ENCODE data around the gene RASL11B.

DNA sequence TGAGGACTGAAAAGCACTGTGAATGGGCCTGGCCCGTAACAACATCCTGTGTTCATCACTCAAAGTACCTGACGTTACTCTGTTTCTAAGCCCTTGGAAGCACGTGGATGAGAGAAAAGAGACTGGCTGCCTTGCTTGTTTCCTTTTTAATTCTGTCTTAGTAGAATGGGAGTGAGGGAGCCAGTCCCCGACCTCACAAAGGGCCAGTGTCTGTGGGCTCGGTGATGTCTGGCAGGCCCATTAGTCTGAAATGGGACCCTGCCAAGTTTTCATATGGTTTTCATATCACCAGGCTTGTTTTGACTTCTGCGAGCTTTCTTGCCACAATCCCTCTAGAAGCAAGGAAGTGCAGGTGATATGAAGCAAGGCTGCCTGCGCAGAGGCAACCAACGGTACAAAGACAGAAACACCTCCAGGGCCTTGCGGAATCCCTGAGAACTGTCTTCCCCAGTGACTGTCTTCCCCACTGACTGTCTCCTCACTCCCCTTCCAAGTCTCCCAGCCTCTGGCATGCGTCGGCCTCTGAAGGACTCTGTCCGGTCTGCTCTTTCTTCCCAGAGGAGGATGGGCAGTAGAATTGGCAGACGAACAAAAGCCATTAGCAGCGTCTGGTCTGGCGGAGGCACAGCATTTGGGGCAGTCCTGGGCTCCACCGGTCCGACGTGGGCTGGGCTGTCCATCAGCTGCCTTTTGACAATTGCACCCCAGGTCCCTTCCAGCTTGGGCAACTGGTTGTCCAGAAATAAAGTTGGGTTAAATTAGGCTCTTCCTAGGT, 20.2 kb upstream of the RASL11B start:
- TF ChIP-seq YY1 (IDR thresholded peaks at IDR 0.05; ENCODE audit: insufficient read depth, insufficient read length) (no peak), ZNF274 (IDR thresholded peaks at IDR 0.05; ENCODE audit: low read depth, low read length) (no peak), SUZ12 (IDR thresholded peaks at IDR 0.05; ENCODE audit: extremely low read depth, insufficient read depth, insufficient read length) (no peak)
